HEK293T (cell line): ENCODE data around the gene RSPO1.

Experiments
- ELF4 ChIP-seq: fragments of 450-650 bp; IDR thresholded peaks from 2 replicates; pipeline ENCODE4 v1.6.1; 2017; ENCODE audit warnings: antibody characterized with exemption
- HDGF ChIP-seq: fragments of 450-650 bp; IDR thresholded peaks from 2 replicates; pipeline ENCODE4 v1.6.1; 2017; ENCODE audit warnings: antibody characterized with exemption, borderline replicate concordance
- L3MBTL2 ChIP-seq: fragments of 450-650 bp; conservative IDR thresholded peaks from 2 replicates; pipeline ENCODE4 v1.6.1; 2016; ENCODE audit warnings: mild to moderate bottlenecking
- SP1 ChIP-seq: fragments of 450-650 bp; IDR thresholded peaks from 2 replicates; pipeline ENCODE4 v1.6.1; 2017
- TARDBP ChIP-seq: fragments of 450-650 bp; IDR thresholded peaks from 2 replicates; pipeline ENCODE4 v1.6.1; 2016

- no peak for TF ChIP-seq SP1
- no peak for TF ChIP-seq ELF4
- TF ChIP-seq HDGF, result no peak
- no peak for TF ChIP-seq L3MBTL2
- no peak for TF ChIP-seq TARDBP
Measured at GRCh38 chr1:37602750-37603694, 31.7 kb downstream of the RSPO1 start.
